ENCODE data around the gene CX3CL1. TPM values are rescaled to one million over a fixed set of nuclear protein-coding genes. Genes with fewer than 3 reads are reported as not detected.
A peak's percentile ranks its signal among the peaks of the same experiment; 100 is the strongest.

The CX3CL1 gene
- total RNA-seq, 4 donors from 2014 or later: 1.7 to 13.5 (median 1.8) TPM; not detected in 1

GRCh38 chr16:57345666-57346204 lies 26.6 kb upstream of the CX3CL1 start:
- Histone ChIP-seq H3K36me3 (no peaks in the 10 kb centered on the region), H3K9me3 (no peaks in the 10 kb centered on the region), H3K27me3 (peaks cover 4% of the 10 kb centered on the region), H3K27ac (no peak overlapping the region), H3K4me3 (no peak overlapping the region), H3K4me1 (peaks cover 9 to 18% (median 12%) of the 10 kb centered on the region in 4 donors)
- in situ Hi-C loops (cut with MboI; ENCODE audit: low pct_ligation_motif_present in 1 of 4, low pct_unique_long_range_greater_than_20kb in 1 of 4, low sequenced_read_pairs in 3 of 4) (no loop called here), intact Hi-C loops (cut with DNase I; ENCODE audit: low total_unique reads) (no loop called here)
- no peak for DNase-seq
- TF ChIP-seq, protein P1, sequence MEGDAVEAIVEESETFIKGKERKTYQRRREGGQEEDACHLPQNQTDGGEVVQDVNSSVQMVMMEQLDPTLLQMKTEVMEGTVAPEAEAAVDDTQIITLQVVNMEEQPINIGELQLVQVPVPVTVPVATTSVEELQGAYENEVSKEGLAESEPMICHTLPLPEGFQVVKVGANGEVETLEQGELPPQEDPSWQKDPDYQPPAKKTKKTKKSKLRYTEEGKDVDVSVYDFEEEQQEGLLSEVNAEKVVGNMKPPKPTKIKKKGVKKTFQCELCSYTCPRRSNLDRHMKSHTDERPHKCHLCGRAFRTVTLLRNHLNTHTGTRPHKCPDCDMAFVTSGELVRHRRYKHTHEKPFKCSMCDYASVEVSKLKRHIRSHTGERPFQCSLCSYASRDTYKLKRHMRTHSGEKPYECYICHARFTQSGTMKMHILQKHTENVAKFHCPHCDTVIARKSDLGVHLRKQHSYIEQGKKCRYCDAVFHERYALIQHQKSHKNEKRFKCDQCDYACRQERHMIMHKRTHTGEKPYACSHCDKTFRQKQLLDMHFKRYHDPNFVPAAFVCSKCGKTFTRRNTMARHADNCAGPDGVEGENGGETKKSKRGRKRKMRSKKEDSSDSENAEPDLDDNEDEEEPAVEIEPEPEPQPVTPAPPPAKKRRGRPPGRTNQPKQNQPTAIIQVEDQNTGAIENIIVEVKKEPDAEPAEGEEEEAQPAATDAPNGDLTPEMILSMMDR (IDR thresholded peaks at IDR 0.05): no peak
- TF ChIP-seq POLR2A (IDR thresholded peaks at IDR 0.05) (no peak), POLR2AphosphoS5 (IDR thresholded peaks at IDR 0.05) (no peak), EP300 (IDR thresholded peaks at IDR 0.05; ENCODE audit: low read depth) (no peak)
- 59 to 64% methylated on average over 3 of the region's 3 CpGs for WGBS, 2 donors (ENCODE audit: low coverage in 1 of 2)

GRCh38 chr16:57347858-57348257 lies 24.4 kb upstream of the CX3CL1 start:
- TF ChIP-seq, protein P1 (IDR thresholded peaks at IDR 0.05): no peak
- no peak for DNase-seq
- Histone ChIP-seq H3K9me3 (no peaks in the 10 kb centered on the region), H3K27ac (no peak overlapping the region), H3K36me3 (no peaks in the 10 kb centered on the region), H3K4me1 (no peaks in the 10 kb centered on the region), H3K4me3 (no peak overlapping the region), H3K27me3 (peaks cover 4% of the 10 kb centered on the region)
- 88 to 90% methylated on average over 2 to 6 of the region's 6 CpGs for WGBS, 2 donors (ENCODE audit: low coverage in 1 of 2)
- intact Hi-C loops (cut with DNase I; ENCODE audit: low total_unique reads) (no loop called here), in situ Hi-C loops (cut with MboI; ENCODE audit: low pct_ligation_motif_present in 1 of 4, low pct_unique_long_range_greater_than_20kb in 1 of 4, low sequenced_read_pairs in 3 of 4) (no loop called here)

- intact Hi-C loops (cut with DNase I; ENCODE audit: low total_unique reads) (no loop called here), in situ Hi-C loops (cut with MboI; ENCODE audit: low pct_ligation_motif_present in 1 of 4, low pct_unique_long_range_greater_than_20kb in 1 of 4, low sequenced_read_pairs in 3 of 4) (no loop called here)
- WGBS, 2 donors (ENCODE audit: low coverage in 1 of 2): 95% methylated on average over 2 of the region's 2 CpGs; no CpG with 5 or more reads in 1 of the 2 donors
- DNase-seq: no peak
- Histone ChIP-seq H3K27me3 (peaks cover 4% of the 10 kb centered on the region), H3K4me3 (no peak overlapping the region), H3K27ac (no peak overlapping the region), H3K9me3 (no peaks in the 10 kb centered on the region), H3K4me1 (no peaks in the 10 kb centered on the region), H3K36me3 (no peaks in the 10 kb centered on the region)
- TF ChIP-seq POLR2A (IDR thresholded peaks at IDR 0.05) (no peak), EP300 (IDR thresholded peaks at IDR 0.05; ENCODE audit: low read depth) (no peak), POLR2AphosphoS5 (IDR thresholded peaks at IDR 0.05) (no peak)
- TF ChIP-seq, protein P1 (IDR thresholded peaks at IDR 0.05): no peak
Observed at GRCh38 chr16:57348327-57348726, 24.0 kb upstream of the CX3CL1 start.

DNA sequence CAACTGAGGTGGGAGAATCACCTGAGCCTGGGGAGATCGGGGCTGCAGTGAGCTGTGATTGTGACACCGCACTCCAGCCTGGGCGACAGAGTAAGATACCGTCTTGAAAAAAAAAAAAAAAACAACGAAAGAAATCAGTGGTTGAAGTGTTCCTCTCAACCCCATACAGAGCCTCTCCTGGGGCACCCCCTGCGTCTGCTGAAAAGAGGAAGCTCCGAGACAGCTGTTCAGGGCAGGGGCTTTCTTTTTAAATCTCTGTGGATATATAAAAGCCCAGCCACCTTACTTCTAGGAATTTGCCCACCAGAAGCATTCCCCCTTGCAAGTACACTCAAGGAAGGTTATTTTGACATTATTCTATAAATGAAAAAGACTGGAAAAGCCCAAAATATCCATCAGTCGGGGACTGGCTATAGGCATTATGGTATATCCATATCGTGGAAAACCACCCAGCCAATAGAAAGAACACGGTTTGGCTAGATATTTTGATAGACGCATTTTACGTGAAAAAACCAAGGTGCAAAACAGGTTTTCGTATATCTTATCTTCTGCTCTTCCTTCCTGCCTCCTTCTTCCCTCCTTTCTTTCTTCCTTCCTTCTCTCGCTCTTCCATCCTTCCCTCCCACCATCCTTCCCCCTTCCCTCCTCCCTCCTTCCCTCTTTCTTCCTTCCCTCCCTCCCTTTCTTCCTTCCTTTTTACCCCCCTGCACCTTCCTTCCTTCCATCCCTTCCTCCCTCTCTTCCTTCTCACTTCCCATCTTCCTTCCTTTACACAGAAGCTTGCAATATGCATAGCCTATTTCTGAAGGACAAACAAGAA lies 22.9 kb upstream of the CX3CL1 start:
- in situ Hi-C loops (cut with MboI; ENCODE audit: low pct_ligation_motif_present in 1 of 4, low pct_unique_long_range_greater_than_20kb in 1 of 4, low sequenced_read_pairs in 3 of 4): no loop called here
- intact Hi-C loops (cut with DNase I; ENCODE audit: low total_unique reads): no loop called here
- Histone ChIP-seq H3K27ac (no peak overlapping the region), H3K27me3 (peaks cover 4% of the 10 kb centered on the region), H3K4me1 (no peaks in the 10 kb centered on the region), H3K9me3 (no peaks in the 10 kb centered on the region), H3K36me3 (no peaks in the 10 kb centered on the region), H3K4me3 (no peak overlapping the region)
- DNase-seq: peak; percentile 32
- 53 to 59% methylated on average over 11 to 14 of the region's 14 CpGs for WGBS, 2 donors (ENCODE audit: low coverage in 1 of 2)
- TF ChIP-seq POLR2AphosphoS5 (IDR thresholded peaks at IDR 0.05) (no peak), POLR2A (IDR thresholded peaks at IDR 0.05) (no peak), EP300 (IDR thresholded peaks at IDR 0.05; ENCODE audit: low read depth) (no peak)
- TF ChIP-seq, protein P1 (IDR thresholded peaks at IDR 0.05): no peak
